IMR-90 (cell line): ENCODE measurements around the gene UBA1. TPM values are rescaled to one million over a fixed set of nuclear protein-coding genes. Genes with fewer than 3 reads are reported as not detected.

ENCODE experiments used
- ATAC-seq: fragments of 200-7000 bp; cut with Tn5 transposase; 2 replicates; pipeline ENCODE4 v1.9.1; 2020; ENCODE audit warnings: low read depth, mild to moderate bottlenecking, moderate library complexity
- BruUV-seq: library from RNA; stranded (reverse); fragments of 400-500 nt; replicated peaks from 2 replicates; lab custom pipeline; 2021; lab: Mats Ljungman, UMichigan
- CTCF ChIA-PET: fragments of 300-600 bp; formaldehyde crosslinking; extraction: SDS; loops from one replicate; lab custom pipeline; 2021; ENCODE audit warnings: antibody characterized with exemption; lab: Yijun Ruan, JAX
- POLR2A ChIA-PET: fragments of 300-600 bp; sonication (Branson Sonifier 250); formaldehyde crosslinking; loops from one replicate; lab custom pipeline; 2022; ENCODE audit warnings: antibody characterized with exemption; ENCODE audit not compliant: unreplicated experiment; lab: Charles Lee
- DNase-seq: peaks from one replicate; pipeline ENCODE4 v3.0.0; 2013
- H2AFZ ChIP-seq: replicated peaks from 2 replicates; pipeline ENCODE3; 2013; ENCODE audit warnings: low read length, mild to moderate bottlenecking; ENCODE audit not compliant: poor library complexity
- H2AK5ac ChIP-seq: 2 replicates; pipeline ENCODE4 v1.6.1; 2013; ENCODE audit warnings: low read depth, low read length, inconsistent platforms
- H2AK9ac ChIP-seq: replicated peaks from 2 replicates; pipeline ENCODE3; 2013; ENCODE audit warnings: mild to moderate bottlenecking, low read depth, low read length, moderate library complexity; ENCODE audit not compliant: poor library complexity
- H2BK120ac ChIP-seq: 2 replicates; pipeline ENCODE4 v1.6.1; 2013; ENCODE audit warnings: low read depth, low read length, inconsistent platforms
- H2BK15ac ChIP-seq: 3 replicates; pipeline ENCODE4 v1.6.1; 2013; ENCODE audit warnings: low read depth, low read length, inconsistent platforms
- H2BK20ac ChIP-seq: 2 replicates; pipeline ENCODE4 v1.6.1; 2013; ENCODE audit warnings: low read depth, mild to moderate bottlenecking, inconsistent platforms, low read length, moderate library complexity
- H2BK5ac ChIP-seq: 2 replicates; pipeline ENCODE4 v1.6.1; 2013; ENCODE audit warnings: mild to moderate bottlenecking, low read depth, low read length, inconsistent platforms; ENCODE audit not compliant: poor library complexity, severe bottlenecking
- H3K14ac ChIP-seq: replicated peaks from 2 replicates; pipeline ENCODE4 v1.6.1; 2013; ENCODE audit warnings: low read depth, low read length, inconsistent platforms
- H3K18ac ChIP-seq: 2 replicates; pipeline ENCODE4 v1.6.1; 2013; ENCODE audit warnings: low read depth, low read length, control low read depth
- H3K23ac ChIP-seq: 2 replicates; pipeline ENCODE4 v1.6.1; 2013; ENCODE audit warnings: low read depth, low read length, inconsistent platforms
- H3K27ac ChIP-seq: 2 replicates; pipeline ENCODE4 v1.5.1; 2013; ENCODE audit warnings: mild to moderate bottlenecking, control low read depth, low read length; ENCODE audit not compliant: insufficient read depth
- H3K27me3 ChIP-seq: 2 replicates; pipeline ENCODE4 v1.6.1; 2013; ENCODE audit warnings: low read length; ENCODE audit not compliant: control insufficient read depth, insufficient read depth
- H3K36me3 ChIP-seq: 2 replicates; pipeline ENCODE4 v1.6.1; 2013; ENCODE audit warnings: low read length, mixed read lengths; ENCODE audit not compliant: control insufficient read depth, insufficient read depth
- H3K4ac ChIP-seq: 2 replicates; pipeline ENCODE4 v1.6.1; 2013; ENCODE audit warnings: low read depth, low read length, inconsistent platforms
- H3K4me1 ChIP-seq: 2 replicates; pipeline ENCODE4 v1.6.1; 2013; ENCODE audit warnings: low read length, mixed read lengths; ENCODE audit not compliant: control insufficient read depth, insufficient read depth
- H3K4me2 ChIP-seq: 2 replicates; pipeline ENCODE4 v1.6.1; 2013; ENCODE audit warnings: low read depth, mild to moderate bottlenecking, control low read depth, low read length, moderate library complexity
- H3K4me3 ChIP-seq: 2 replicates; pipeline ENCODE4 v1.5.1; 2013; ENCODE audit warnings: low read depth, mild to moderate bottlenecking, control low read depth, low read length, moderate library complexity; ENCODE audit not compliant: insufficient read depth
- H3K56ac ChIP-seq: 2 replicates; pipeline ENCODE4 v1.6.1; 2013; ENCODE audit warnings: low read length, inconsistent platforms; ENCODE audit not compliant: insufficient read depth; ENCODE audit errors: extremely low read depth
- H3K79me1 ChIP-seq, 2 experiments: 2 replicates each; pipeline ENCODE4 v1.6.1; 2013; ENCODE audit warnings: low read length in 2 of 2, inconsistent platforms in 1 of 2, low read depth in 1 of 2
- H3K9ac ChIP-seq: 2 replicates; pipeline ENCODE4 v1.6.1; 2013; ENCODE audit warnings: low read depth, low read length, control low read depth
- H3K9me1 ChIP-seq: 2 replicates; pipeline ENCODE4 v1.6.1; 2013; ENCODE audit warnings: low read length, inconsistent platforms; ENCODE audit not compliant: insufficient read depth
- H3K9me3 ChIP-seq: 2 replicates; pipeline ENCODE4 v1.6.1; 2013; ENCODE audit warnings: low read length; ENCODE audit not compliant: control insufficient read depth, insufficient read depth
- H4K20me1 ChIP-seq: 2 replicates; pipeline ENCODE4 v1.6.1; 2013; ENCODE audit warnings: low read length, inconsistent platforms; ENCODE audit not compliant: insufficient read depth
- H4K5ac ChIP-seq: 2 replicates; pipeline ENCODE4 v1.6.1; 2013; ENCODE audit warnings: mild to moderate bottlenecking, low read depth, low read length, control low read depth
- H4K8ac ChIP-seq, 2 experiments: 2 replicates each; pipeline ENCODE4 v1.6.1; 2013; ENCODE audit warnings: low read depth in 2 of 2, low read length in 2 of 2, control low read depth in 1 of 2, inconsistent platforms in 1 of 2
- H4K91ac ChIP-seq: 2 replicates; pipeline ENCODE4 v1.6.1; 2013; ENCODE audit warnings: low read depth, low read length, inconsistent platforms; ENCODE audit not compliant: insufficient read depth
- CEBPB ChIP-seq: IDR thresholded peaks from 2 replicates; pipeline ENCODE4 v1.6.1; 2012; ENCODE audit warnings: low read depth, low read length, improper control_type of control experiment
- ELK1 ChIP-seq: fragments of 150-350 bp; IDR thresholded peaks from 2 replicates; pipeline ENCODE4 v1.6.1; 2016; ENCODE audit warnings: low read depth, mild to moderate bottlenecking, low read length, moderate library complexity, borderline replicate concordance
- WGBS, 2 experiments: methylation state at CpG; one replicate each; pipeline versions ENCODE4 v1.1.5 to v1.1.7; 2013; ENCODE audit warnings: missing lambda C conversion rate in 2 of 2; ENCODE audit not compliant: insufficient read length in 1 of 2; ENCODE audit errors: extremely low coverage in 2 of 2; 5-methylcytosine and 5-hydroxymethylcytosine counted together
- dilution Hi-C: fragments of 300-500 bp; cut with HindIII; formaldehyde crosslinking; loops from one replicate; pipeline ENCODE4 v1.14.3; 2018; ENCODE audit warnings: low sequenced_read_pairs; ENCODE audit not compliant: unreplicated experiment
- in situ Hi-C: fragments of 300-500 bp; cut with MboI; formaldehyde crosslinking; loops from 3 replicates; pipeline ENCODE4 v1.14.3; 2019; ENCODE audit warnings: low sequenced_read_pairs, inconsistent platforms, mixed read lengths
- intact Hi-C: fragments of 100-400 bp; cut with micrococcal nuclease; formaldehyde crosslinking; loops from 2 replicates; pipeline ENCODE4 v1.10.0; 2022
- polyA plus RNA-seq, 3 experiments: library from polyadenylated mRNA; depleted of rRNA; stranded (reverse); fragments of >200 nt; gene quantifications; 2 replicates each; pipeline ENCODE4 v1.2.3, GENCODE V29; 2012; ENCODE audit warnings: low replicate concordance in 1 of 3
- total RNA-seq: library from RNA; depleted of rRNA; stranded (reverse); fragments of >200 nt; gene quantifications from 2 replicates; pipeline ENCODE4 v1.2.3, GENCODE V29; 2012

Gene UBA1
- total and polyA plus RNA-seq, 2 of the 4 experiments (the other 2 are of a cell fraction), result 299 to 343 TPM

DNA sequence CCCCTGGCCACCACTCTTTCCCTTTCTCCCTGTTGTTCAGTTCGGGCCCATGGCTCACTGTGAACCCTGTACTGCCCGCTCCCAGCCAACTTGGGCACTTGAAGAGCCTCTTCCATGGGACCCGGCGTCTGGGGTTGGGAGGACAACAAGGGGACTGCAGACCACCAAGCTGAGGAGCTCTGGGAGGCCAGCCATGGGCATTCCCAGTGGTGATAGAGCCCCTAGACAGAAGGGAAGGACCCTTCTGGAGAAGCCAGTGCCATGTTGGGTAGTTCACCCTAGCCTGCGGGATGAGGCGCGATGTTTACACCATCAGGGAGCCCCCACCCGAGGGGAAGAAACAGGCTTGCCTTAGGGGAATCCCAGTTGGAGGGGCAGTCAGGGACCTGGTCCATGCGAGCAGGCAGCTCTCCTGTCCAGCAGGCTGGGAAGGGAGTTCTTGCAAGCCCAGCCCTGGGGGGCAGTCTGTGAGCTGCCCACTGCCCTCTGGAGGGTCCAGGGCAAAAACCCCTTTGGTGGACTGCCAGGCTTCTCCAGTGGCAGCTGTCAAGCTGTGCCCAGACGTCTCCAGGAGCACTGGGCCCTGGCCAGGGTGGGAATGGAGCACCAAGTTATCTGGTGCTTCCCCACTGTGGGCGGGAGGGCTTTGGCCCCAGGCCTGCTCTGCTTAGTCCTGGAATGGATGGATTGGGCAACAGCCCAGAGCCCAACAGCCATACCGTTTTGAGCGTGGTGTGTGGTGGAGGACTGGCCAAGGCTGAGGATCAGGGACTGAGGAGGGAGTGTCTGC, 23.7 kb upstream of the UBA1 start:
- Histone ChIP-seq H2BK15ac (no peak overlapping the region), H3K14ac (no peak overlapping the region), H4K91ac (no peak overlapping the region), H2AK5ac (no peak overlapping the region), H3K4me3 (no peak overlapping the region), H4K8ac (no peak overlapping the region), H3K9me1 (0 out of 2 replicates have a peak, but pooled peaks cover 4% of the 10 kb centered on the region), H3K9ac (no peak overlapping the region), H3K27me3 (peaks cover 8% of the 10 kb centered on the region; the same call in 1 of the 2 replicates), H3K79me1 (peaks cover 0 to 11% of the 10 kb centered on the region in 2 experiments; a peak in 1 of 4 replicates), H3K27ac (no peak overlapping the region), H2BK120ac (no peak overlapping the region), H4K5ac (no peak overlapping the region), H2BK5ac (no peak overlapping the region), H2AK9ac (no peak overlapping the region), H2AFZ (no peak overlapping the region), H3K9me3 (no peaks in the 10 kb centered on the region), H3K18ac (no peak overlapping the region), H3K56ac (no peak overlapping the region), H3K36me3 (peaks cover 28% of the 10 kb centered on the region), H4K20me1 (peaks cover 25% of the 10 kb centered on the region), H2BK20ac (no peak overlapping the region), H3K4me1 (no peaks in the 10 kb centered on the region), H3K23ac (no peak overlapping the region), H3K4ac (no peak overlapping the region), H3K4me2 (no peak overlapping the region)
- 60% methylated on average over 1 of the region's 13 CpGs; no CpG with 5 or more reads in 1 of the 2 experiments for whole genome bisulfite sequencing, 2 experiments
- no TSS peak for BruUV-seq
- intact Hi-C loops (no loop called here), dilution Hi-C loops (no loop called here), in situ Hi-C loops (no loop called here)
- ATAC-seq, result peak; percentile 80
- POLR2A ChIA-PET, result no interaction called here
- CTCF ChIA-PET, result no interaction called here
- DNase-seq, result peak; percentile 54
- TF ChIP-seq ELK1 (no peak), CEBPB (peak; percentile 83)
